Endothelial cell of umbilical vein (primary cell): ENCODE data around the gene ATP10A.

Source experiments
- CTCF ChIP-seq, 2 donors: IDR thresholded peaks; 1 replicate in 1 of 2; 2 replicates in 1 of 2; pipeline ENCODE4 v1.5.1; 2011; ENCODE audit warnings: low read length in 2 of 2, mild to moderate bottlenecking in 2 of 2, moderate library complexity in 2 of 2, control low read depth in 1 of 2, inconsistent platforms in 1 of 2, low read depth in 1 of 2; ENCODE audit not compliant: insufficient read depth in 1 of 2; ENCODE audit errors: extremely low read depth in 1 of 2
- EZH2 ChIP-seq: IDR thresholded peaks from 2 replicates; pipeline ENCODE4 v1.6.1; 2012; ENCODE audit warnings: borderline replicate concordance, low read depth, mild to moderate bottlenecking, moderate library complexity, low read length, inconsistent platforms; ENCODE audit not compliant: severe bottlenecking
- FOS ChIP-seq: IDR thresholded peaks from 2 replicates; pipeline ENCODE4 v1.6.1; 2011; ENCODE audit warnings: mild to moderate bottlenecking, low read length, moderate library complexity, borderline replicate concordance; ENCODE audit not compliant: insufficient read depth
- MAX ChIP-seq: IDR thresholded peaks from 2 replicates; pipeline ENCODE4 v1.6.1; 2011; ENCODE audit not compliant: insufficient read depth, insufficient read length
- MYC ChIP-seq: IDR thresholded peaks from one replicate; pipeline ENCODE4 v1.6.1; 2011; ENCODE audit warnings: mild to moderate bottlenecking, low read depth, low read length
- POLR2A ChIP-seq: IDR thresholded peaks from 2 replicates; pipeline ENCODE4 v1.6.1; 2012; ENCODE audit warnings: low read depth, mild to moderate bottlenecking, control low read depth, low read length
- POLR2AphosphoS5 ChIP-seq: IDR thresholded peaks from 2 replicates; pipeline ENCODE4 v1.6.1; 2012; ENCODE audit warnings: low read depth, mild to moderate bottlenecking, control low read depth, low read length, moderate library complexity; ENCODE audit not compliant: insufficient read depth

- TF ChIP-seq CTCF (IDR thresholded peaks at IDR 0.05; ENCODE audit: extremely low read depth in 1 of 2, insufficient read depth in 1 of 2, low read depth in 1 of 2, low read length in 2 of 2) (no peak), EZH2 (no peak), POLR2A (no peak), MAX (no peak), POLR2AphosphoS5 (no peak), MYC (no peak), FOS (no peak)
Observed at GRCh38 chr15:25810631-25811091, 52.5 kb downstream of the ATP10A start.
